IMR-90 (cell line): ENCODE measurements around the gene TRPC4AP. TPM values are rescaled to one million over a fixed set of nuclear protein-coding genes. Genes with fewer than 3 reads are reported as not detected.

Experiments
- ATAC-seq: fragments of 200-7000 bp; cut with Tn5 transposase; 2 replicates; pipeline ENCODE4 v1.9.1; 2020; ENCODE audit warnings: low read depth, mild to moderate bottlenecking, moderate library complexity
- BruUV-seq: library from RNA; stranded (reverse); fragments of 400-500 nt; replicated peaks from 2 replicates; lab custom pipeline; 2021; lab: Mats Ljungman, UMichigan
- CTCF ChIA-PET: fragments of 300-600 bp; formaldehyde crosslinking; extraction: SDS; loops from one replicate; lab custom pipeline; 2021; ENCODE audit warnings: antibody characterized with exemption; lab: Yijun Ruan, JAX
- POLR2A ChIA-PET: fragments of 300-600 bp; sonication (Branson Sonifier 250); formaldehyde crosslinking; loops from one replicate; lab custom pipeline; 2022; ENCODE audit warnings: antibody characterized with exemption; ENCODE audit not compliant: unreplicated experiment; lab: Charles Lee
- DNase-seq: peaks from one replicate; pipeline ENCODE4 v3.0.0; 2013
- H2AFZ ChIP-seq: replicated peaks from 2 replicates; pipeline ENCODE3; 2013; ENCODE audit warnings: low read length, mild to moderate bottlenecking; ENCODE audit not compliant: poor library complexity
- H2AK5ac ChIP-seq: 2 replicates; pipeline ENCODE4 v1.6.1; 2013; ENCODE audit warnings: low read depth, low read length, inconsistent platforms
- H2AK9ac ChIP-seq: replicated peaks from 2 replicates; pipeline ENCODE3; 2013; ENCODE audit warnings: mild to moderate bottlenecking, low read depth, low read length, moderate library complexity; ENCODE audit not compliant: poor library complexity
- H2BK120ac ChIP-seq: 2 replicates; pipeline ENCODE4 v1.6.1; 2013; ENCODE audit warnings: low read depth, low read length, inconsistent platforms
- H2BK15ac ChIP-seq: 3 replicates; pipeline ENCODE4 v1.6.1; 2013; ENCODE audit warnings: low read depth, low read length, inconsistent platforms
- H2BK20ac ChIP-seq: 2 replicates; pipeline ENCODE4 v1.6.1; 2013; ENCODE audit warnings: low read depth, mild to moderate bottlenecking, inconsistent platforms, low read length, moderate library complexity
- H2BK5ac ChIP-seq: 2 replicates; pipeline ENCODE4 v1.6.1; 2013; ENCODE audit warnings: mild to moderate bottlenecking, low read depth, low read length, inconsistent platforms; ENCODE audit not compliant: poor library complexity, severe bottlenecking
- H3K14ac ChIP-seq: replicated peaks from 2 replicates; pipeline ENCODE4 v1.6.1; 2013; ENCODE audit warnings: low read depth, low read length, inconsistent platforms
- H3K18ac ChIP-seq: 2 replicates; pipeline ENCODE4 v1.6.1; 2013; ENCODE audit warnings: low read depth, low read length, control low read depth
- H3K23ac ChIP-seq: 2 replicates; pipeline ENCODE4 v1.6.1; 2013; ENCODE audit warnings: low read depth, low read length, inconsistent platforms
- H3K27ac ChIP-seq: 2 replicates; pipeline ENCODE4 v1.5.1; 2013; ENCODE audit warnings: mild to moderate bottlenecking, control low read depth, low read length; ENCODE audit not compliant: insufficient read depth
- H3K27me3 ChIP-seq: 2 replicates; pipeline ENCODE4 v1.6.1; 2013; ENCODE audit warnings: low read length; ENCODE audit not compliant: control insufficient read depth, insufficient read depth
- H3K36me3 ChIP-seq: 2 replicates; pipeline ENCODE4 v1.6.1; 2013; ENCODE audit warnings: low read length, mixed read lengths; ENCODE audit not compliant: control insufficient read depth, insufficient read depth
- H3K4ac ChIP-seq: 2 replicates; pipeline ENCODE4 v1.6.1; 2013; ENCODE audit warnings: low read depth, low read length, inconsistent platforms
- H3K4me1 ChIP-seq: 2 replicates; pipeline ENCODE4 v1.6.1; 2013; ENCODE audit warnings: low read length, mixed read lengths; ENCODE audit not compliant: control insufficient read depth, insufficient read depth
- H3K4me2 ChIP-seq: 2 replicates; pipeline ENCODE4 v1.6.1; 2013; ENCODE audit warnings: low read depth, mild to moderate bottlenecking, control low read depth, low read length, moderate library complexity
- H3K4me3 ChIP-seq: 2 replicates; pipeline ENCODE4 v1.5.1; 2013; ENCODE audit warnings: low read depth, mild to moderate bottlenecking, control low read depth, low read length, moderate library complexity; ENCODE audit not compliant: insufficient read depth
- H3K56ac ChIP-seq: 2 replicates; pipeline ENCODE4 v1.6.1; 2013; ENCODE audit warnings: low read length, inconsistent platforms; ENCODE audit not compliant: insufficient read depth; ENCODE audit errors: extremely low read depth
- H3K79me1 ChIP-seq, 2 experiments: 2 replicates each; pipeline ENCODE4 v1.6.1; 2013; ENCODE audit warnings: low read length in 2 of 2, inconsistent platforms in 1 of 2, low read depth in 1 of 2
- H3K9ac ChIP-seq: 2 replicates; pipeline ENCODE4 v1.6.1; 2013; ENCODE audit warnings: low read depth, low read length, control low read depth
- H3K9me1 ChIP-seq: 2 replicates; pipeline ENCODE4 v1.6.1; 2013; ENCODE audit warnings: low read length, inconsistent platforms; ENCODE audit not compliant: insufficient read depth
- H3K9me3 ChIP-seq: 2 replicates; pipeline ENCODE4 v1.6.1; 2013; ENCODE audit warnings: low read length; ENCODE audit not compliant: control insufficient read depth, insufficient read depth
- H4K20me1 ChIP-seq: 2 replicates; pipeline ENCODE4 v1.6.1; 2013; ENCODE audit warnings: low read length, inconsistent platforms; ENCODE audit not compliant: insufficient read depth
- H4K5ac ChIP-seq: 2 replicates; pipeline ENCODE4 v1.6.1; 2013; ENCODE audit warnings: mild to moderate bottlenecking, low read depth, low read length, control low read depth
- H4K8ac ChIP-seq, 2 experiments: 2 replicates each; pipeline ENCODE4 v1.6.1; 2013; ENCODE audit warnings: low read depth in 2 of 2, low read length in 2 of 2, control low read depth in 1 of 2, inconsistent platforms in 1 of 2
- H4K91ac ChIP-seq: 2 replicates; pipeline ENCODE4 v1.6.1; 2013; ENCODE audit warnings: low read depth, low read length, inconsistent platforms; ENCODE audit not compliant: insufficient read depth
- MAZ ChIP-seq: IDR thresholded peaks from 2 replicates; pipeline ENCODE4 v1.6.1; 2012; ENCODE audit warnings: low read depth, mild to moderate bottlenecking, low read length, improper control_type of control experiment, moderate library complexity, borderline replicate concordance
- SMC3 ChIP-seq: fragments of 150-350 bp; IDR thresholded peaks from 2 replicates; pipeline ENCODE4 v1.6.1; 2016; ENCODE audit warnings: low read depth, mild to moderate bottlenecking, antibody characterized with exemption, low read length, moderate library complexity
- WGBS, 2 experiments: methylation state at CpG; one replicate each; pipeline versions ENCODE4 v1.1.5 to v1.1.7; 2013; ENCODE audit warnings: missing lambda C conversion rate in 2 of 2; ENCODE audit not compliant: insufficient read length in 1 of 2; ENCODE audit errors: extremely low coverage in 2 of 2; 5-methylcytosine and 5-hydroxymethylcytosine counted together
- dilution Hi-C: fragments of 300-500 bp; cut with HindIII; formaldehyde crosslinking; loops from one replicate; pipeline ENCODE4 v1.14.3; 2018; ENCODE audit warnings: low sequenced_read_pairs; ENCODE audit not compliant: unreplicated experiment
- in situ Hi-C: fragments of 300-500 bp; cut with MboI; formaldehyde crosslinking; loops from 3 replicates; pipeline ENCODE4 v1.14.3; 2019; ENCODE audit warnings: low sequenced_read_pairs, inconsistent platforms, mixed read lengths
- intact Hi-C: fragments of 100-400 bp; cut with micrococcal nuclease; formaldehyde crosslinking; loops from 2 replicates; pipeline ENCODE4 v1.10.0; 2022
- polyA plus RNA-seq, 3 experiments: library from polyadenylated mRNA; depleted of rRNA; stranded (reverse); fragments of >200 nt; gene quantifications; 2 replicates each; pipeline ENCODE4 v1.2.3, GENCODE V29; 2012; ENCODE audit warnings: low replicate concordance in 1 of 3
- total RNA-seq: library from RNA; depleted of rRNA; stranded (reverse); fragments of >200 nt; gene quantifications from 2 replicates; pipeline ENCODE4 v1.2.3, GENCODE V29; 2012

Gene TRPC4AP
- total and polyA plus RNA-seq, 2 of the 4 experiments (the other 2 are of a cell fraction): 41.0 to 81.0 TPM

DNA sequence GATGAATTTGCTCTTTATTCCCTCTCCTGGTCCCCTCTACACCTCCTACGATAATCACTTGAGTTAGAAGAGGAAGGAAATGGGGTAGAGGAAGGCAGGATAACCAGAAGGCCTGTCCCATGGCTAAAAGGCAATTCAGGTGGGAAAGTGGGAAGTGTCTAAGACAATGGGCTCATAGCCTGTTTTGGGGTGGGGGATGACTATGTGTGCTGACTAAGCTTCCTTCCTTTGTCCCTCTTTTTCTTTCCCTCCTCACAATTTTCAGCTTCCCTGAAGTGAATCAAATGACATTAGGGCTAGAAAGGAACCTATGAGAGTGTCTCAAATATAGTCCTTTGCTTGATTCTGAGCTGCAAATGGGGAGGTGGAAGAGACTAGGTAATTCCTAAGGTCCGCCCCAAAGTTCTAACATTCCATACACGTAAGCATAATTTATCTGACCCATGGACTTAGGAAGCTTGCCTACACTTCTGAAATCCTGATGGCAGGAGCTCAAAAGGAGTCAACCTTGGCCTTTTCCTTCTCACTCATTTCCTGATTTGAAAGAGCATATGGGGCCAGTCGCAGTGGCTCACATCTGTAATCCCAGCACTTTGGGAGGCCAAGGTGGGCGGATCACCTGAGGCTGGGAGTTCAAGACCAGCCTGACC lies 30.3 kb upstream of the TRPC4AP start:
- Histone ChIP-seq H3K14ac (no peak overlapping the region), H3K27ac (no peak overlapping the region), H3K4ac (no peak overlapping the region), H2BK20ac (no peak overlapping the region), H3K9ac (no peak overlapping the region), H4K8ac (no peak overlapping the region), H3K23ac (no peak overlapping the region), H3K9me1 (peaks cover 13% of the 10 kb centered on the region), H3K4me3 (no peak overlapping the region), H3K27me3 (no peaks in the 10 kb centered on the region), H3K36me3 (peaks cover 41% of the 10 kb centered on the region), H3K79me1 (peaks cover 0 to 9% of the 10 kb centered on the region in 2 experiments; a peak in 2 of 4 replicates), H2AK9ac (no peak overlapping the region), H2AFZ (no peak overlapping the region), H3K9me3 (no peaks in the 10 kb centered on the region), H4K91ac (no peak overlapping the region), H4K5ac (no peak overlapping the region), H4K20me1 (0 out of 2 replicates have a peak, but pooled peaks cover 2% of the 10 kb centered on the region), H2AK5ac (no peak overlapping the region), H3K18ac (no peak overlapping the region), H3K4me2 (no peak overlapping the region), H2BK120ac (no peak overlapping the region), H3K56ac (no peak overlapping the region), H2BK15ac (no peak overlapping the region), H2BK5ac (no peak overlapping the region), H3K4me1 (peaks cover 12% of the 10 kb centered on the region)
- in situ Hi-C loops (no loop called here), intact Hi-C loops (no loop called here), dilution Hi-C loops (no loop called here)
- no peak for ATAC-seq
- DNase-seq: no peak
- no TSS peak for BruUV-seq
- TF ChIP-seq SMC3: no peak
- no peak for TF ChIP-seq MAZ
- WGBS, 2 experiments: no CpG with 5 or more reads among the region's 5 CpGs
- POLR2A ChIA-PET: no interaction called here
- CTCF ChIA-PET: no interaction called here
